Muscle of leg (tissue), 11 donors: Measurements from ENCODE around the gene TSC22D4. TPM values are rescaled to one million over a fixed set of nuclear protein-coding genes. Genes with fewer than 3 reads are reported as not detected.

Experiments used
- DNase-seq: peaks from one replicate; pipeline ENCODE4 v3.0.0; 2013
- H3K27ac ChIP-seq: one replicate; pipeline ENCODE4 v1.5.1; 2013; ENCODE audit warnings: mild to moderate bottlenecking, low read length, control low read depth
- H3K27me3 ChIP-seq: one replicate; pipeline ENCODE4 v1.6.1; 2013; ENCODE audit warnings: low read length; ENCODE audit not compliant: control insufficient read depth, insufficient read depth
- H3K36me3 ChIP-seq: one replicate; pipeline ENCODE4 v1.6.1; 2013; ENCODE audit warnings: low read length; ENCODE audit not compliant: control insufficient read depth, insufficient read depth
- H3K4me1 ChIP-seq: one replicate; pipeline ENCODE4 v1.6.1; 2013; ENCODE audit warnings: low read length; ENCODE audit not compliant: control insufficient read depth, insufficient read depth
- H3K4me3 ChIP-seq: one replicate; pipeline ENCODE4 v1.5.1; 2013; ENCODE audit warnings: low read length, control low read depth
- H3K9me3 ChIP-seq: replicated peaks from 2 replicates; pipeline ENCODE4 v1.6.1; 2013; ENCODE audit warnings: low read depth, low read length; ENCODE audit not compliant: control insufficient read depth
- WGBS: methylation state at CpG from one replicate; pipeline ENCODE4 v1.1.5; 2013; ENCODE audit warnings: missing lambda C conversion rate; ENCODE audit not compliant: insufficient coverage; 5-methylcytosine and 5-hydroxymethylcytosine counted together
- polyA plus RNA-seq, 8 donors: library from polyadenylated mRNA; unstranded; fragments of 120-200 nt; gene quantifications; one replicate each; pipeline versions ENCODE4 v1.2.1 to v1.2.3, GENCODE V29; 2013; ENCODE audit warnings: inconsistent platforms in 1 of 8, low replicate concordance in 1 of 8; ENCODE audit not compliant: insufficient read length in 8 of 8, insufficient read depth in 1 of 8
- total RNA-seq: library from RNA; stranded (reverse); fragments of 120-200 nt; gene quantifications from one replicate; pipeline ENCODE4 v1.2.4, GENCODE V29; 2013

The TSC22D4 gene
- total and polyA plus RNA-seq, 9 donors: 28.9 to 59.3 (median 47.7) TPM

- H3K27me3 ChIP-seq: no peaks in the 10 kb centered on the region
- H3K27ac ChIP-seq: peak overlapping the region; percentile 51
- peak overlapping the region; percentile 63 for H3K4me3 ChIP-seq
- peaks cover 45% of the 10 kb centered on the region for H3K4me1 ChIP-seq
- DNase-seq: no peak
- no peaks in the 10 kb centered on the region for H3K9me3 ChIP-seq
- WGBS: no CpG with 5 or more reads among the region's 6 CpGs
- H3K36me3 ChIP-seq: peaks cover 32% of the 10 kb centered on the region
Observed at GRCh38 chr7:100476101-100476780, 2.8 kb downstream of the TSC22D4 start.

GRCh38 chr7:100475549-100475948, 3.5 kb downstream of the TSC22D4 start:
- H3K4me3 ChIP-seq: peak overlapping the region; percentile 11
- WGBS: no CpG with 5 or more reads among the region's 9 CpGs
- H3K36me3 ChIP-seq: peaks cover 37% of the 10 kb centered on the region
- no peaks in the 10 kb centered on the region for H3K27me3 ChIP-seq
- H3K9me3 ChIP-seq: no peaks in the 10 kb centered on the region
- peaks cover 45% of the 10 kb centered on the region for H3K4me1 ChIP-seq
- peak; percentile 65 for DNase-seq
- H3K27ac ChIP-seq: peak overlapping the region; percentile 51

- no peak for DNase-seq
- H3K27ac ChIP-seq: no peak overlapping the region
- WGBS: 47% methylated on average over 10 of the region's 14 CpGs
- H3K27me3 ChIP-seq: no peaks in the 10 kb centered on the region
- H3K4me3 ChIP-seq: no peak overlapping the region
- H3K36me3 ChIP-seq: peaks cover 46% of the 10 kb centered on the region
- H3K4me1 ChIP-seq: peaks cover 53% of the 10 kb centered on the region
- no peaks in the 10 kb centered on the region for H3K9me3 ChIP-seq
Observed at GRCh38 chr7:100472854-100473499, 6.0 kb downstream of the TSC22D4 start.

GRCh38 chr7:100472121-100472851, 6.7 kb downstream of the TSC22D4 start:
- WGBS: 51% methylated on average over 15 of the region's 16 CpGs
- no peak overlapping the region for H3K27ac ChIP-seq
- H3K4me1 ChIP-seq: peaks cover 56% of the 10 kb centered on the region
- no peaks in the 10 kb centered on the region for H3K27me3 ChIP-seq
- no peak for DNase-seq
- no peak overlapping the region for H3K4me3 ChIP-seq
- no peaks in the 10 kb centered on the region for H3K9me3 ChIP-seq
- peaks cover 53% of the 10 kb centered on the region for H3K36me3 ChIP-seq

- no peak for DNase-seq
- Histone ChIP-seq H3K4me1 (peaks cover 56% of the 10 kb centered on the region), H3K27ac (no peak overlapping the region), H3K4me3 (no peak overlapping the region), H3K27me3 (no peaks in the 10 kb centered on the region), H3K36me3 (peaks cover 54% of the 10 kb centered on the region), H3K9me3 (no peaks in the 10 kb centered on the region)
- WGBS: no CpG with 5 or more reads among the region's 4 CpGs
Observed at GRCh38 chr7:100471021-100471420, 8.0 kb downstream of the TSC22D4 start.

- Histone ChIP-seq H3K4me3 (no peak overlapping the region), H3K9me3 (no peaks in the 10 kb centered on the region), H3K4me1 (peaks cover 57% of the 10 kb centered on the region), H3K27me3 (no peaks in the 10 kb centered on the region), H3K27ac (no peak overlapping the region), H3K36me3 (peaks cover 47% of the 10 kb centered on the region)
- WGBS: 20% methylated on average over 10 of the region's 13 CpGs
- peak; percentile 84 for DNase-seq
Observed at GRCh38 chr7:100469227-100470044, 9.6 kb downstream of the TSC22D4 start.

- DNase-seq: peak; percentile 66
Observed at GRCh38 chr7:100467638-100468373, 11.2 kb downstream of the TSC22D4 start.

GRCh38 chr7:100466653-100467605, 12.1 kb downstream of the TSC22D4 start:
- peaks cover 59% of the 10 kb centered on the region for H3K4me1 ChIP-seq
- H3K27me3 ChIP-seq: no peaks in the 10 kb centered on the region
- H3K27ac ChIP-seq: peak overlapping the region; percentile 55
- H3K9me3 ChIP-seq: no peaks in the 10 kb centered on the region
- WGBS: 72% methylated on average over 18 of the region's 32 CpGs
- H3K4me3 ChIP-seq: no peak overlapping the region
- peaks cover 33% of the 10 kb centered on the region for H3K36me3 ChIP-seq
- no peak for DNase-seq

More at GRCh38 chr7:100467638-100468373, 11.2 kb downstream of the TSC22D4 start:
- Histone ChIP-seq H3K4me3 (no peak overlapping the region), H3K9me3 (no peaks in the 10 kb centered on the region), H3K36me3 (peaks cover 38% of the 10 kb centered on the region), H3K27ac (peak overlapping the region; percentile 42), H3K27me3 (no peaks in the 10 kb centered on the region), H3K4me1 (peaks cover 61% of the 10 kb centered on the region)
- WGBS: 73% methylated on average over 11 of the region's 22 CpGs
